GM12874 (cell line): ENCODE data around the gene POLR2I.

Experiments
- TF ChIP-seq, protein P1 (sequence below): IDR thresholded peaks from 2 replicates; pipeline ENCODE4 v1.5.1; 2011; ENCODE audit warnings: low read depth, mild to moderate bottlenecking, control low read depth, low read length, moderate library complexity; ENCODE audit not compliant: insufficient read depth

POLR2I gene

DNA sequence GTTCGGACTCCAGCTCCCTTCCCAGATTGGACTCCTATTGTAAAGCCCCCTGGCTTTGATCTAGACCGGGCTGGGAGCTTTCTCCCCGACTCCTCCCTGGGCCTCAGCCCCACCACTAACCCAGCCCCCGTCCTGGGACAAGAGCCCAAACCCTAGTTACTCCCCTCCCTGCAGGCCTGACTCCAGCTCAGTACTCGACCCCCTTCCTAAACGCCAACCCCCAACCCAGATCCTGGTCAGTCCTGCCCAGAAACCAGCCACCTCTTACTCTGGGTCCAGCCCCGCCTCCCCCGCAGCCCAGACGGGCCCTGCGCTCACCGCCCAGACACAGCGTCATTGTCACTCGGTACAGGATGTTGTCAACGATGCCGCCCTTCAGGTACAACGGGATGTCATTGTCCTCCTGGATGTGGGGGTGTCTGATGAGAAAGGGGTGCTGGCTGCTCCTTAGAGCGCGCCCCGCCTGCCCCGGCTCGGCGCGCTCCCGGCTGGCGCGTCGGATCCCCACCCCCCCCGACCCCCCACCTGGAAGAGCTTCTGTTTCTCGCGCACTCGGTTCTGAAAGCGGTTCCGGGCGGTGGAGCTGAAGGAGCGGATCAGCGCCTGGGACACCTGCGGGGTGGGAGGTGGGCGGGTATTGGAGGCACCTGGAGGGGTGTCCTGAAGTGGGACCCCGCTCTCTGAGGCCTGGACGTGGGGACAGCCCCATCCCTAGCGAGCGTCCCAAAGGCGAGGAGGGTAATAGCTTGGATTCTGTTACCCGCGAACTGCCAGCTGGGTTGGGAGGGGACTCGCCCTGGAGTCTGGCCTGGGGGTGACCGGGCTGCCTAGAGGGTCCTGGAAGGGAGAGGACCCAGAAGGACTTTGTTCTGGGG is 36.7 kb upstream of the POLR2I start:
- TF ChIP-seq, protein P1, sequence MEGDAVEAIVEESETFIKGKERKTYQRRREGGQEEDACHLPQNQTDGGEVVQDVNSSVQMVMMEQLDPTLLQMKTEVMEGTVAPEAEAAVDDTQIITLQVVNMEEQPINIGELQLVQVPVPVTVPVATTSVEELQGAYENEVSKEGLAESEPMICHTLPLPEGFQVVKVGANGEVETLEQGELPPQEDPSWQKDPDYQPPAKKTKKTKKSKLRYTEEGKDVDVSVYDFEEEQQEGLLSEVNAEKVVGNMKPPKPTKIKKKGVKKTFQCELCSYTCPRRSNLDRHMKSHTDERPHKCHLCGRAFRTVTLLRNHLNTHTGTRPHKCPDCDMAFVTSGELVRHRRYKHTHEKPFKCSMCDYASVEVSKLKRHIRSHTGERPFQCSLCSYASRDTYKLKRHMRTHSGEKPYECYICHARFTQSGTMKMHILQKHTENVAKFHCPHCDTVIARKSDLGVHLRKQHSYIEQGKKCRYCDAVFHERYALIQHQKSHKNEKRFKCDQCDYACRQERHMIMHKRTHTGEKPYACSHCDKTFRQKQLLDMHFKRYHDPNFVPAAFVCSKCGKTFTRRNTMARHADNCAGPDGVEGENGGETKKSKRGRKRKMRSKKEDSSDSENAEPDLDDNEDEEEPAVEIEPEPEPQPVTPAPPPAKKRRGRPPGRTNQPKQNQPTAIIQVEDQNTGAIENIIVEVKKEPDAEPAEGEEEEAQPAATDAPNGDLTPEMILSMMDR, result no peak

GRCh38 chr19:36150586-36150985 is 35.9 kb upstream of the POLR2I start:
- TF ChIP-seq, protein P1, result no peak

- TF ChIP-seq, protein P1, result no peak
Observed at GRCh38 chr19:36149673-36150406, 35.2 kb upstream of the POLR2I start.

DNA sequence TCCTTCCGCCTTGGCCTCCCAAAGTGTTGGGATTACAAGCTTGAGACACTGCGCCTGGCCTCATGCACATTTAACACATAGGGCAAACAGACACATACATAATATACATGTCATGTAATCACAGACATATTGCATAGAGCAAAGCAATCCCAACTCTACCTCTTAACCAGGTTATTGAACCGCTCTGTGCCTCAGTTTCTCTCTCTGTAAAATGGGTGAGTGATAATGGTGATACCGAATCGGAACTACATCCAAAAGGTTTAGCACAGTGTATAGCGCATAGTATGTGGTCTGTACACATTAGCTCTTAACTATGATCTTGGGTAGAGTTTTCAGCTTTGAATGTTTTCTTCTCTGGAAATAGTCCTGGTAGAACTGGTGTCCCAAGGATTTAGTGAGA is 29.9 kb upstream of the POLR2I start:
- TF ChIP-seq, protein P1, result no peak

DNA sequence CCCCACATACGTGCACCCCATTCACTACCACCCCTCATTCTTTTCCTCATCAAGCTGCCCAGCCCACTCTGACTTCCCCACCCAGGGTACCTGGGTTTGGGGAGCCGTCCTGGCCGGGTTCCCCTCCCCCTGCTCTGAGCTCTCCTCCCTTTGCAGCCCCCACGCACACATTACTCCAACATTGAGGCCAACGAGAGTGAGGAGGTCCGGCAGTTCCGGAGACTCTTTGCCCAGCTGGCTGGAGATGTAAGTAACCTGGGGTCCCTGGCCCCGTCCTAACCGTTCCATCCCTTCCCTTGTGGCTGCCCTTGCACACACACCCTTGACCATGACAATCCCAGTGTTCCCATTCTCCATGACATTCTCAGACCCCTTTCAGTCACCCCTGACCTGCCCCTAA is 27.8 kb upstream of the POLR2I start:
- TF ChIP-seq, protein P1, result no peak

- TF ChIP-seq, protein P1, result no peak
Observed at GRCh38 chr19:36142046-36142445, 27.4 kb upstream of the POLR2I start.
